SU-DHL-6 (cell line): ENCODE measurements around the gene LRRC4C.

Source experiments
- H2AFZ ChIP-seq: fragments of 200-600 bp; sonication (generic); 2 replicates; pipeline ENCODE4 v1.6.1; 2014; ENCODE audit warnings: low read depth, mild to moderate bottlenecking, moderate library complexity, mixed read lengths, antibody characterized with exemption, low read length; ENCODE audit not compliant: severe bottlenecking
- H3F3A ChIP-seq: fragments of 200-600 bp; shearing (Covaris generic); 2 replicates; pipeline ENCODE4 v1.6.0; 2016; ENCODE audit warnings: antibody characterized with exemption, mild to moderate bottlenecking; ENCODE audit not compliant: insufficient read depth
- H3K27ac ChIP-seq: fragments of 200-600 bp; sonication (generic); 2 replicates; pipeline ENCODE4 v1.5.1; 2016; ENCODE audit warnings: low read depth, mild to moderate bottlenecking, low read length, moderate library complexity, mixed read lengths
- H3K27me3 ChIP-seq: fragments of 200-600 bp; sonication (generic), shearing (Covaris generic); 2 replicates; pipeline ENCODE4 v1.6.0; 2014; ENCODE audit warnings: mild to moderate bottlenecking, low read length
- H3K36me3 ChIP-seq: fragments of 200-600 bp; sonication (generic); 2 replicates; pipeline ENCODE4 v1.6.1; 2014; ENCODE audit warnings: mild to moderate bottlenecking, low read length, mixed read lengths
- H3K4me2 ChIP-seq: fragments of 300-600, 200-600 bp; shearing (Covaris generic), sonication (generic); 2 replicates; pipeline ENCODE4 v1.6.0; 2014; ENCODE audit warnings: low read length, low read depth, mild to moderate bottlenecking; ENCODE audit not compliant: poor library complexity, severe bottlenecking
- H3K4me3 ChIP-seq: fragments of 200-600 bp; sonication (generic); 2 replicates; pipeline ENCODE4 v1.5.1; 2014; ENCODE audit warnings: antibody characterized with exemption, low read length, mild to moderate bottlenecking, mixed read lengths; ENCODE audit not compliant: insufficient read depth, poor library complexity, severe bottlenecking
- H3K79me2 ChIP-seq: fragments of 200-600 bp; sonication (generic); 2 replicates; pipeline ENCODE4 v1.6.1; 2014; ENCODE audit warnings: mild to moderate bottlenecking, low read length, moderate library complexity; ENCODE audit not compliant: insufficient read depth
- H3K9ac ChIP-seq: fragments of 200-600 bp; sonication (generic); 2 replicates; pipeline ENCODE4 v1.7.0; 2014; ENCODE audit warnings: mild to moderate bottlenecking, low read length
- H3K9me2 ChIP-seq: fragments of 200-600 bp; sonication (generic); replicated peaks from 2 replicates; pipeline ENCODE4 v1.6.1; 2014; ENCODE audit warnings: low read length; ENCODE audit not compliant: insufficient read depth
- H3K9me3 ChIP-seq: fragments of 200-600 bp; sonication (generic); 2 replicates; pipeline ENCODE4 v1.6.1; 2014; ENCODE audit warnings: low read length, mixed read lengths; ENCODE audit not compliant: insufficient read depth
- H4K20me1 ChIP-seq: fragments of 200-600 bp; sonication (generic); 2 replicates; pipeline ENCODE4 v1.6.1; 2014; ENCODE audit warnings: low read depth, mild to moderate bottlenecking, antibody characterized with exemption, low read length, moderate library complexity, mixed read lengths
- EZH2phosphoT487 ChIP-seq: fragments of 200-600 bp; sonication (generic), shearing (Covaris generic); conservative IDR thresholded peaks from 2 replicates; pipeline ENCODE4 v1.6.1; 2018; ENCODE audit warnings: mild to moderate bottlenecking, antibody characterized with exemption, low read length, moderate library complexity, mixed read lengths
- TF ChIP-seq, protein P1 (sequence below): fragments of 200-600 bp; sonication (generic); IDR thresholded peaks from one replicate; pipeline ENCODE4 v1.5.1; 2017; ENCODE audit warnings: antibody characterized with exemption, mild to moderate bottlenecking, low read length, moderate library complexity; ENCODE audit not compliant: insufficient read depth, poor library complexity, severe bottlenecking

The LRRC4C gene

DNA sequence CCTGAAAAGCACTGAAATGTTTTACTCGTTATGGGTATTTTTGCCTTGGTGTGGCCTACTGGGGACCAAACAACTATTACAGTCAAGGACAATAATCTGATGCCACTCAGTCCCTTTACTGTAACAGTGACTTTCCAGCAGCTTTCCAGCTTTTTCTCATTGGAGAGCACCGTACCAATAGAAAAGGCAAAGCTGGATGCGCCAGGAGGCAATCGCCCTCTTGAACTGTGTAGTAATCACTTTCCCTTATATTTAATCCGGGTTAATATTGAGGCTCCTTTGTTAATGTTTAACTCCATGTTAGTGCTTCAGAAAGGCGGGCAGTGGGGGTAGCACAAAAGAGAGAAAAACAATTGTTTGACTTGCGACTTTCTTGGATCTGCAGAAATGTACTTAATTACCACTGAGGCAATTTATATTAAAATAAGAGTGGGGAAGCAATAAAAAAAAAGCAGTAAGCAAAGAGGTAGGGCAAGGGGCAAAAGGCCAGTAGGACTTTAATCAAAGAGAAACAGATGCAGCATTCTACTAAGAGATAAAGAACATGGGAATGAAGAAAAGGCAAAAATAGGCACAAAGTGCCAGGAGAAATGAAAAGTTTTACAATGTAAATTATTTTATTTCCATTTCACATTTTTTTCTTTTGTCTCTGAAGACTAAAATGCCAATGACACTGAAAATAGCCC is 81.6 kb downstream of the LRRC4C start:
- Histone ChIP-seq H2AFZ (no peak overlapping the region), H3K79me2 (no peaks in the 10 kb centered on the region), H3F3A (no peaks in the 10 kb centered on the region), H3K27me3 (no peaks in the 10 kb centered on the region), H3K9me2 (no peaks in the 10 kb centered on the region), H3K9ac (no peak overlapping the region), H3K36me3 (no peaks in the 10 kb centered on the region), H3K9me3 (no peaks in the 10 kb centered on the region), H3K4me2 (no peak overlapping the region), H3K4me3 (no peak overlapping the region), H4K20me1 (no peaks in the 10 kb centered on the region), H3K27ac (no peak overlapping the region)
- TF ChIP-seq, protein P1, sequence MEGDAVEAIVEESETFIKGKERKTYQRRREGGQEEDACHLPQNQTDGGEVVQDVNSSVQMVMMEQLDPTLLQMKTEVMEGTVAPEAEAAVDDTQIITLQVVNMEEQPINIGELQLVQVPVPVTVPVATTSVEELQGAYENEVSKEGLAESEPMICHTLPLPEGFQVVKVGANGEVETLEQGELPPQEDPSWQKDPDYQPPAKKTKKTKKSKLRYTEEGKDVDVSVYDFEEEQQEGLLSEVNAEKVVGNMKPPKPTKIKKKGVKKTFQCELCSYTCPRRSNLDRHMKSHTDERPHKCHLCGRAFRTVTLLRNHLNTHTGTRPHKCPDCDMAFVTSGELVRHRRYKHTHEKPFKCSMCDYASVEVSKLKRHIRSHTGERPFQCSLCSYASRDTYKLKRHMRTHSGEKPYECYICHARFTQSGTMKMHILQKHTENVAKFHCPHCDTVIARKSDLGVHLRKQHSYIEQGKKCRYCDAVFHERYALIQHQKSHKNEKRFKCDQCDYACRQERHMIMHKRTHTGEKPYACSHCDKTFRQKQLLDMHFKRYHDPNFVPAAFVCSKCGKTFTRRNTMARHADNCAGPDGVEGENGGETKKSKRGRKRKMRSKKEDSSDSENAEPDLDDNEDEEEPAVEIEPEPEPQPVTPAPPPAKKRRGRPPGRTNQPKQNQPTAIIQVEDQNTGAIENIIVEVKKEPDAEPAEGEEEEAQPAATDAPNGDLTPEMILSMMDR = no peak
- TF ChIP-seq EZH2phosphoT487 = no peak

GRCh38 chr11:41351825-41352224 is 107.6 kb downstream of the LRRC4C start:
- Histone ChIP-seq H4K20me1 (no peaks in the 10 kb centered on the region), H3K27me3 (no peaks in the 10 kb centered on the region), H3F3A (no peaks in the 10 kb centered on the region), H3K9me3 (no peaks in the 10 kb centered on the region), H3K79me2 (no peaks in the 10 kb centered on the region), H3K36me3 (no peaks in the 10 kb centered on the region), H3K9me2 (no peaks in the 10 kb centered on the region), H3K4me3 (no peak overlapping the region), H3K27ac (no peak overlapping the region), H3K9ac (no peak overlapping the region), H3K4me2 (no peak overlapping the region), H2AFZ (no peak overlapping the region)
- TF ChIP-seq EZH2phosphoT487 = no peak
- TF ChIP-seq, protein P1 = no peak

DNA sequence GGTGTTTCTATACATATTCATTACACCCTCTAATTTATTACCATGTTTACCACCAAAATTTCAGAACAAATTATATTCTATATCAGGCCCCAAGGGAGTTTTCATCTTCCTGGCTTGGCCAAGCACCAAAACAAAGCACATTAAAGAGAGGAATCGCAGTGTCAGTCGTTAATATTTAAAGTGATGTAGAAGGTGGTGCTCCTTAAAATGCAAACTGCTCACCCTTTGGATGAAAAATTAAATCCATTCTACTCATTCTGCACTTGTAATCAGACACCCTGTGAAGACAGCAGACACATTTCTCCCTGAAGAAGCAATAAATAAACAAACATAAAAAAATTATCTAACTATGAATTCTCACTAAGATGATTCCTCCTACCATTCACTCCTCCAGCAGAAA is 113.4 kb downstream of the LRRC4C start:
- no peaks in the 10 kb centered on the region for H3K9me2 ChIP-seq
- no peaks in the 10 kb centered on the region for H3F3A ChIP-seq
- no peaks in the 10 kb centered on the region for H4K20me1 ChIP-seq
- H3K36me3 ChIP-seq = no peaks in the 10 kb centered on the region
- H3K27me3 ChIP-seq = no peaks in the 10 kb centered on the region
- H3K79me2 ChIP-seq = no peaks in the 10 kb centered on the region
- no peak overlapping the region for H3K4me3 ChIP-seq
- no peak overlapping the region for H2AFZ ChIP-seq
- H3K9ac ChIP-seq = no peak overlapping the region
- no peak for TF ChIP-seq EZH2phosphoT487
- TF ChIP-seq, protein P1 = no peak
- no peaks in the 10 kb centered on the region for H3K9me3 ChIP-seq
- H3K27ac ChIP-seq = no peak overlapping the region
- H3K4me2 ChIP-seq = no peak overlapping the region
